SK-N-SH (cell line): ENCODE data around the gene PROSER2. TPM values are rescaled to one million over a fixed set of nuclear protein-coding genes. Genes with fewer than 3 reads are reported as not detected.

Experiments
- CTCF ChIA-PET: fragments of 300-600, 350-600 bp; formaldehyde crosslinking; extraction: SDS; loops from one replicate; lab custom pipeline; 2021; lab: Yijun Ruan, JAX
- POLR2A ChIA-PET: fragments of 350-600 bp; sonication (Branson Sonifier 250); formaldehyde crosslinking; extraction: SDS; loops from one replicate; lab custom pipeline; 2020; ENCODE audit warnings: antibody characterized with exemption, inconsistent platforms; lab: Yijun Ruan, JAX
- DNase-seq: peaks from one replicate; pipeline ENCODE4 v3.0.0; 2012
- H2AFZ ChIP-seq: fragments of 200-600 bp; sonication (generic); 2 replicates; pipeline ENCODE4 v1.8.1; 2016; ENCODE audit warnings: antibody characterized with exemption, mild to moderate bottlenecking, low read depth
- H3F3A ChIP-seq: fragments of 200-600 bp; sonication (generic); replicated peaks from 2 replicates; pipeline ENCODE3; 2016; ENCODE audit warnings: antibody characterized with exemption, mild to moderate bottlenecking; ENCODE audit not compliant: insufficient read depth
- H3K27ac ChIP-seq, 2 experiments: fragments of 200-500 bp in 1 of 2; fragments of 200-600 bp in 1 of 2; sonication (Bioruptor generic) in 1 of 2; sonication (generic), shearing (Covaris generic) in 1 of 2; 2 replicates each; pipeline versions ENCODE4 v1.5.1 to v1.6.1; 2014 to 2016; ENCODE audit warnings: low read depth in 2 of 2, inconsistent platforms in 1 of 2, low read length in 1 of 2, mild to moderate bottlenecking in 1 of 2, mixed read lengths in 1 of 2
- H3K27me3 ChIP-seq: fragments of 200-600 bp; sonication (generic), shearing (Covaris generic); 2 replicates; pipeline ENCODE4 v1.6.1; 2016; ENCODE audit warnings: mixed run types; ENCODE audit not compliant: insufficient read depth
- H3K36me3 ChIP-seq, 2 experiments: fragments of 200-500 bp in 1 of 2; fragments of 200-600 bp in 1 of 2; sonication (Bioruptor generic) in 1 of 2; sonication (generic) in 1 of 2; replicated peaks in 1 of 2; 2 replicates each; pipeline versions ENCODE3 to v1.5.1; 2014 to 2016; ENCODE audit warnings: low read length in 1 of 2, mild to moderate bottlenecking in 1 of 2; ENCODE audit not compliant: insufficient read depth in 2 of 2, control insufficient read depth in 1 of 2
- H3K4me1 ChIP-seq, 2 experiments: fragments of 200-500 bp in 1 of 2; fragments of 200-600 bp in 1 of 2; sonication (Bioruptor generic) in 1 of 2; sonication (generic), shearing (Covaris generic) in 1 of 2; 2 replicates each; pipeline versions ENCODE4 v1.5.1 to v1.6.1; 2014 to 2016; ENCODE audit warnings: low read depth in 1 of 2, low read length in 1 of 2, mixed run types in 1 of 2; ENCODE audit not compliant: insufficient read depth in 2 of 2, control insufficient read depth in 1 of 2
- H3K4me2 ChIP-seq: fragments of 200-600 bp; sonication (generic), shearing (Covaris generic); 2 replicates; pipeline ENCODE4 v1.6.1; 2017; ENCODE audit warnings: mixed run types
- H3K4me3 ChIP-seq, 2 experiments: fragments of 200-500 bp in 1 of 2; fragments of 200-600 bp in 1 of 2; sonication (Bioruptor generic) in 1 of 2; sonication (generic), shearing (Covaris generic) in 1 of 2; 2 replicates each; pipeline versions ENCODE4 v1.5.1 to v1.8.1; 2014 to 2016; ENCODE audit warnings: low read depth in 2 of 2, inconsistent platforms in 1 of 2, low read length in 1 of 2, mild to moderate bottlenecking in 1 of 2, mixed read lengths in 1 of 2, moderate library complexity in 1 of 2
- H3K79me2 ChIP-seq: fragments of 200-600 bp; sonication (generic); 2 replicates; pipeline ENCODE4 v1.8.1; 2017; ENCODE audit warnings: mild to moderate bottlenecking; ENCODE audit not compliant: insufficient read depth
- H3K9ac ChIP-seq: fragments of 200-600 bp; sonication (generic); 2 replicates; pipeline ENCODE4 v1.6.1; 2017; ENCODE audit warnings: mixed run types
- H3K9me2 ChIP-seq: fragments of 200-600 bp; sonication (generic); 2 replicates; pipeline ENCODE4 v1.6.1; 2017; ENCODE audit warnings: mixed run types
- H3K9me3 ChIP-seq: fragments of 200-600 bp; sonication (generic); 2 replicates; pipeline ENCODE4 v1.6.1; 2017; ENCODE audit warnings: mixed run types, mild to moderate bottlenecking, moderate library complexity
- H4K20me1 ChIP-seq: fragments of 200-600 bp; sonication (generic); 2 replicates; pipeline ENCODE4 v1.6.1; 2017; ENCODE audit warnings: mild to moderate bottlenecking, mixed run types; ENCODE audit not compliant: insufficient read depth
- CTCF ChIP-seq: fragments of 200-600 bp; sonication (generic); IDR thresholded peaks from 2 replicates; pipeline ENCODE4 v1.6.1; 2017; ENCODE audit warnings: antibody characterized with exemption, mild to moderate bottlenecking, moderate library complexity
- ELF1 ChIP-seq: IDR thresholded peaks from 2 replicates; pipeline ENCODE4 v1.4.0; 2012
- FOXM1 ChIP-seq: IDR thresholded peaks from 2 replicates; pipeline ENCODE4 v1.4.0; 2012; ENCODE audit warnings: low read depth, mild to moderate bottlenecking
- GABPA ChIP-seq: IDR thresholded peaks from 2 replicates; pipeline ENCODE4 v1.4.0; 2012; ENCODE audit warnings: low read depth, mild to moderate bottlenecking
- GATA2 ChIP-seq: sonication (generic); formaldehyde crosslinking; IDR thresholded peaks from 2 replicates; pipeline ENCODE4 v1.5.0; 2020; ENCODE audit warnings: mild to moderate bottlenecking, missing genetic modification reagents
- IRF3 ChIP-seq: fragments of 150-350 bp; IDR thresholded peaks from 2 replicates; pipeline ENCODE4 v1.6.1; 2016; ENCODE audit warnings: mild to moderate bottlenecking, low read depth, low read length
- JUND ChIP-seq: IDR thresholded peaks from 2 replicates; pipeline ENCODE4 v1.4.0; 2012
- MEF2A ChIP-seq: IDR thresholded peaks from 2 replicates; pipeline ENCODE4 v1.4.0; 2012; ENCODE audit warnings: low read depth, borderline replicate concordance
- NFIC ChIP-seq: IDR thresholded peaks from 2 replicates; pipeline ENCODE4 v1.4.0; 2012; ENCODE audit warnings: borderline replicate concordance
- NRF1 ChIP-seq: IDR thresholded peaks from 2 replicates; pipeline ENCODE4 v1.6.1; 2012; ENCODE audit warnings: low read depth, mild to moderate bottlenecking, low read length
- POLR2AphosphoS5 ChIP-seq: IDR thresholded peaks from 2 replicates; pipeline ENCODE4 v1.6.1; 2012; ENCODE audit warnings: low read depth, low read length
- RAD21 ChIP-seq: IDR thresholded peaks from 2 replicates; pipeline ENCODE4 v1.6.1; 2012; ENCODE audit warnings: mild to moderate bottlenecking, low read length
- RCOR1 ChIP-seq: fragments of 150-350 bp; IDR thresholded peaks from 2 replicates; pipeline ENCODE4 v1.6.1; 2017; ENCODE audit warnings: antibody characterized with exemption, low read length
- RFX5 ChIP-seq: IDR thresholded peaks from 2 replicates; pipeline ENCODE4 v1.6.1; 2012; ENCODE audit warnings: mild to moderate bottlenecking, improper control_type of control experiment, low read length
- RXRA ChIP-seq: IDR thresholded peaks from 2 replicates; pipeline ENCODE4 v1.4.0; 2012; ENCODE audit warnings: low read depth, mild to moderate bottlenecking, borderline replicate concordance
- SIN3A ChIP-seq: IDR thresholded peaks from 2 replicates; pipeline ENCODE4 v1.6.1; 2012; ENCODE audit warnings: low read depth, mild to moderate bottlenecking, low read length, moderate library complexity, borderline replicate concordance
- TCF12 ChIP-seq: IDR thresholded peaks from 2 replicates; pipeline ENCODE4 v1.4.0; 2012
- USF2 ChIP-seq: fragments of 150-350 bp; IDR thresholded peaks from 2 replicates; pipeline ENCODE4 v1.6.1; 2017; ENCODE audit warnings: antibody characterized with exemption, low read length, low read depth, borderline replicate concordance
- YY1 ChIP-seq: IDR thresholded peaks from 2 replicates; pipeline ENCODE4 v1.4.0; 2012; ENCODE audit warnings: low read depth, mild to moderate bottlenecking
- WGBS: methylation state at CpG from one replicate; pipeline ENCODE4 v1.1.6; 2017; ENCODE audit warnings: low lambda C conversion rate; 5-methylcytosine and 5-hydroxymethylcytosine counted together
- polyA plus RNA-seq, 3 experiments: library from polyadenylated mRNA; depleted of rRNA; stranded (reverse); fragments of >200 nt; gene quantifications; 2 replicates each; pipeline ENCODE4 v1.2.3, GENCODE V29; 2012
- TF ChIP-seq, protein P1 (sequence below): IDR thresholded peaks from 2 replicates; pipeline ENCODE4 v1.6.1; 2012; ENCODE audit warnings: mild to moderate bottlenecking, low read depth, low read length, moderate library complexity
- TF ChIP-seq, protein P2 (sequence below): IDR thresholded peaks from 2 replicates; pipeline ENCODE4; 2012

The PROSER2 gene
- polyA plus RNA-seq, 1 of the 3 experiments (the other 2 are of a cell fraction) = 0.95 TPM

DNA sequence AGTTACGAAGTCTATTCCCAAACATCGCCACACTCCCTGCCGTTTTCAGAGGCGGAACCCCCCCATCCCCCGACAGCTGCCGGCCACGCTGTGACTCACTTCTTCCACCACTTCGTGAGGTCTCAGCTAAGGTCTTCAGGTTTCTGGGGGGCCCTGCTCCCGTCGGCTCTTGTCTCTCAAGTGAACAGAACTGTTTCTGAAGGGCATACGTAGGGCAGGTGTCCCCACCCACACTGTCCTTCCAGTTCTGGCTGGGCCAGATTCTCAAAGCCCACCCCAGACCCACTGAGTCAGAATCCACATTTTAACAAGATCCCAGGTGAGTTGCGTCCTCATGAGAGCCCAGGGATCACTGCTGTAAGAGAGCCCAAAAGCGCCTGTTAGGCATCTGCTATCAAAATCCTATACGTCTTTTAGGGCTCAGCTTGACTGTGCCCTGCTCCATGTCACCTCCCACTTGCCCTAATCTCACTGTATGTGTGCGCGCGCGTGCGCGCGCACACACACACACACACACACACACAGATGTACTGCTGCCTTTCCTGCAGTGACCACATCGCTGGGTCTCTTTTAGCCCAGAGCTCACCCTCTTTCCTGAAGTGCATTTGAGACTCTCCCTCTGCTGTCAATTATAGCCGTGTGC is 78.8 kb downstream of the PROSER2 start:
- Histone ChIP-seq H3K9ac (no peak overlapping the region), H4K20me1 (no peaks in the 10 kb centered on the region), H3K27ac (no peak overlapping the region), H3K4me3 (no peak overlapping the region), H3K4me2 (no peak overlapping the region), H3K36me3 (no peaks in the 10 kb centered on the region), H3K27me3 (no peaks in the 10 kb centered on the region), H3F3A (no peaks in the 10 kb centered on the region), H3K9me2 (no peaks in the 10 kb centered on the region), H3K4me1 (peaks cover 0 to 3% of the 10 kb centered on the region in 2 experiments; a peak in 1 of 4 replicates), H2AFZ (no peak overlapping the region), H3K9me3 (no peaks in the 10 kb centered on the region), H3K79me2 (no peaks in the 10 kb centered on the region)
- 79% methylated on average over 21 of the region's 23 CpGs for WGBS
- DNase-seq = peak; percentile 36
- ChIA-PET CTCF (no interaction called here), POLR2A (no interaction called here)
- TF ChIP-seq GATA2 (CRISPR knock-in tag) = no peak
- TF ChIP-seq RXRA = no peak
- TF ChIP-seq ELF1 = no peak
- no peak for TF ChIP-seq RFX5
- no peak for TF ChIP-seq GABPA
- no peak for TF ChIP-seq RCOR1
- no peak for TF ChIP-seq SIN3A
- TF ChIP-seq, protein P1, sequence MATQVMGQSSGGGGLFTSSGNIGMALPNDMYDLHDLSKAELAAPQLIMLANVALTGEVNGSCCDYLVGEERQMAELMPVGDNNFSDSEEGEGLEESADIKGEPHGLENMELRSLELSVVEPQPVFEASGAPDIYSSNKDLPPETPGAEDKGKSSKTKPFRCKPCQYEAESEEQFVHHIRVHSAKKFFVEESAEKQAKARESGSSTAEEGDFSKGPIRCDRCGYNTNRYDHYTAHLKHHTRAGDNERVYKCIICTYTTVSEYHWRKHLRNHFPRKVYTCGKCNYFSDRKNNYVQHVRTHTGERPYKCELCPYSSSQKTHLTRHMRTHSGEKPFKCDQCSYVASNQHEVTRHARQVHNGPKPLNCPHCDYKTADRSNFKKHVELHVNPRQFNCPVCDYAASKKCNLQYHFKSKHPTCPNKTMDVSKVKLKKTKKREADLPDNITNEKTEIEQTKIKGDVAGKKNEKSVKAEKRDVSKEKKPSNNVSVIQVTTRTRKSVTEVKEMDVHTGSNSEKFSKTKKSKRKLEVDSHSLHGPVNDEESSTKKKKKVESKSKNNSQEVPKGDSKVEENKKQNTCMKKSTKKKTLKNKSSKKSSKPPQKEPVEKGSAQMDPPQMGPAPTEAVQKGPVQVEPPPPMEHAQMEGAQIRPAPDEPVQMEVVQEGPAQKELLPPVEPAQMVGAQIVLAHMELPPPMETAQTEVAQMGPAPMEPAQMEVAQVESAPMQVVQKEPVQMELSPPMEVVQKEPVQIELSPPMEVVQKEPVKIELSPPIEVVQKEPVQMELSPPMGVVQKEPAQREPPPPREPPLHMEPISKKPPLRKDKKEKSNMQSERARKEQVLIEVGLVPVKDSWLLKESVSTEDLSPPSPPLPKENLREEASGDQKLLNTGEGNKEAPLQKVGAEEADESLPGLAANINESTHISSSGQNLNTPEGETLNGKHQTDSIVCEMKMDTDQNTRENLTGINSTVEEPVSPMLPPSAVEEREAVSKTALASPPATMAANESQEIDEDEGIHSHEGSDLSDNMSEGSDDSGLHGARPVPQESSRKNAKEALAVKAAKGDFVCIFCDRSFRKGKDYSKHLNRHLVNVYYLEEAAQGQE = no peak

GRCh38 chr10:11902646-11903045 is 79.5 kb downstream of the PROSER2 start:
- Histone ChIP-seq H3K36me3 (no peaks in the 10 kb centered on the region), H3K9ac (no peak overlapping the region), H3K79me2 (no peaks in the 10 kb centered on the region), H3K27ac (no peak overlapping the region), H4K20me1 (no peaks in the 10 kb centered on the region), H3F3A (no peaks in the 10 kb centered on the region), H3K4me1 (peaks cover 0 to 3% of the 10 kb centered on the region in 2 experiments; a peak in 1 of 4 replicates), H3K9me3 (no peaks in the 10 kb centered on the region), H3K4me3 (no peak overlapping the region), H2AFZ (no peak overlapping the region), H3K4me2 (no peak overlapping the region), H3K27me3 (no peaks in the 10 kb centered on the region), H3K9me2 (no peaks in the 10 kb centered on the region)
- DNase-seq = no peak
- WGBS = 80% methylated on average over 5 of the region's 7 CpGs
- ChIA-PET CTCF (no interaction called here), POLR2A (no interaction called here)
- TF ChIP-seq RAD21 (no peak), TCF12 (no peak), POLR2AphosphoS5 (no peak), FOXM1 (no peak), RCOR1 (no peak), YY1 (no peak), USF2 (no peak), CTCF (no peak), RXRA (no peak), JUND (no peak), IRF3 (no peak), NRF1 (no peak), NFIC (no peak), ELF1 (no peak), MEF2A (no peak)
- TF ChIP-seq, protein P2, sequence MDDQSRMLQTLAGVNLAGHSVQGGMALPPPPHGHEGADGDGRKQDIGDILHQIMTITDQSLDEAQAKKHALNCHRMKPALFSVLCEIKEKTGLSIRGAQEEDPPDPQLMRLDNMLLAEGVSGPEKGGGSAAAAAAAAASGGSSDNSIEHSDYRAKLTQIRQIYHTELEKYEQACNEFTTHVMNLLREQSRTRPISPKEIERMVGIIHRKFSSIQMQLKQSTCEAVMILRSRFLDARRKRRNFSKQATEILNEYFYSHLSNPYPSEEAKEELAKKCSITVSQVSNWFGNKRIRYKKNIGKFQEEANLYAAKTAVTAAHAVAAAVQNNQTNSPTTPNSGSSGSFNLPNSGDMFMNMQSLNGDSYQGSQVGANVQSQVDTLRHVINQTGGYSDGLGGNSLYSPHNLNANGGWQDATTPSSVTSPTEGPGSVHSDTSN = no peak
